Skeletal muscle cell (primary cell): ENCODE results near the gene NEK5.

Experiments
- DNase-seq: peaks from one replicate; pipeline ENCODE4 v3.0.0-alpha.2; 2010; ENCODE audit warnings: low read depth
- H3K4me3 ChIP-seq: 2 replicates; pipeline ENCODE4 v1.5.1; 2011; ENCODE audit warnings: low read depth, mild to moderate bottlenecking, control low read depth, low read length, moderate library complexity

Gene NEK5

GRCh38 chr13:52025475-52026245, 103.2 kb downstream of the NEK5 start:
- DNase-seq: no peak
- no peak overlapping the region for H3K4me3 ChIP-seq

- no peak within 1 kb of the TSS for H3K4me3 ChIP-seq
- no peak for DNase-seq
Observed at GRCh38 chr13:52024481-52024880, 104.4 kb downstream of the NEK5 start, which contains the start of gene UTP14C. Gene UTP14C, plus strand, starts transcription at chr13:52024691. Its CDS starts 4,114 bp downstream, at chr13:52028805.

- no peak overlapping the region for H3K4me3 ChIP-seq
- no peak for DNase-seq
Observed at GRCh38 chr13:52022356-52022755, 106.5 kb downstream of the NEK5 start.

- DNase-seq: no peak
- no peak overlapping the region for H3K4me3 ChIP-seq
Observed at GRCh38 chr13:52020191-52020590, 108.7 kb downstream of the NEK5 start.

GRCh38 chr13:52016296-52016695, 112.6 kb downstream of the NEK5 start:
- no peak for DNase-seq
- H3K4me3 ChIP-seq: no peak overlapping the region

GRCh38 chr13:52012512-52012836, 116.4 kb downstream of the NEK5 start:
- DNase-seq: no peak
- H3K4me3 ChIP-seq: peak overlapping the region; percentile 97

- H3K4me3 ChIP-seq: peak within 1 kb of the TSS; percentile 97
- DNase-seq: peak; percentile 92
Observed at GRCh38 chr13:52011632-52012511, 117.0 kb downstream of the NEK5 start, which contains the start of gene ALG11. Gene ALG11, plus strand, starts transcription at chr13:52012398. Its CDS starts 21 bp downstream, at chr13:52012419.

- peak within 1 kb of the TSS; percentile 97 for H3K4me3 ChIP-seq
- no peak for DNase-seq
Observed at GRCh38 chr13:52010890-52011631, 117.8 kb downstream of the NEK5 start, which contains the start of gene ATP7B. Gene ATP7B, minus strand, starts transcription at chr13:52011450. Its CDS starts 113 bp downstream, at chr13:52011337.

GRCh38 chr13:52009946-52010345, 118.9 kb downstream of the NEK5 start:
- no peak for DNase-seq
- no peak overlapping the region for H3K4me3 ChIP-seq

- no peak overlapping the region for H3K4me3 ChIP-seq
- no peak for DNase-seq
Observed at GRCh38 chr13:52006523-52007245, 122.2 kb downstream of the NEK5 start.

- DNase-seq: no peak
- H3K4me3 ChIP-seq: no peak overlapping the region
Observed at GRCh38 chr13:52005841-52006522, 122.9 kb downstream of the NEK5 start.

GRCh38 chr13:52004511-52005170, 124.2 kb downstream of the NEK5 start:
- no peak overlapping the region for H3K4me3 ChIP-seq
- DNase-seq: no peak

GRCh38 chr13:52003541-52003940, 125.3 kb downstream of the NEK5 start:
- DNase-seq: no peak
- H3K4me3 ChIP-seq: no peak overlapping the region

- H3K4me3 ChIP-seq: no peak overlapping the region
- no peak for DNase-seq
Observed at GRCh38 chr13:52002361-52002760, 126.5 kb downstream of the NEK5 start.

- DNase-seq: no peak
- H3K4me3 ChIP-seq: no peak overlapping the region
Observed at GRCh38 chr13:52001120-52001731, 127.6 kb downstream of the NEK5 start.

- DNase-seq: no peak
- H3K4me3 ChIP-seq: no peak overlapping the region
Observed at GRCh38 chr13:51999921-52000320, 129.0 kb downstream of the NEK5 start.

- DNase-seq: no peak
- H3K4me3 ChIP-seq: no peak overlapping the region
Observed at GRCh38 chr13:51999510-51999911, 129.4 kb downstream of the NEK5 start.
